Measurements from ENCODE around the gene LYPD8.

Gene LYPD8

GRCh38 chr1:248702714-248703113, 52.8 kb downstream of the LYPD8 start, which contains the start of gene OR14I1:
Gene OR14I1, minus strand, starts transcription at chr1:248702766.
- no peak within 1 kb of the TSS for H3K4me3 ChIP-seq (ENCODE audit: low read depth, low read length)

DNA sequence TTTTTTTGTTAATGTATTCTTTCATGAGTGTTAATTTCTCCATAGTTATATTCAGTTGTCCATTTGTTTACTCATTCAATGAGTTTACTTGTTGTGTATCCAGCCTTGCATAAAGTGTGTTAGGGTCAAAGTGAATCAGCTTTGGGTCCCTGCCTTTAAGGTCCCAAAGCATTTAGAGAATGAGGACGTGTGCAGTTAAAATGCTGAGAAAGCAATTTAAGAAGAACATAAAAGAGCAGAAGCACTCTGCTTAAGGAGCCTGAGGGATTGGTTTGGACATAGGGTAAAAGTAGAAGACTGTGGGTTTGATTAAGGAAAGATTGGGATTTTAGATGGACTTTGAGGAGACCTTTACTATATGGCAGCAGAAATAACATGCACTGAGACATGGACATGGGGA, 56.5 kb downstream of the LYPD8 start:
- H3K4me3 ChIP-seq (ENCODE audit: low read depth, low read length): no peak overlapping the region

DNA sequence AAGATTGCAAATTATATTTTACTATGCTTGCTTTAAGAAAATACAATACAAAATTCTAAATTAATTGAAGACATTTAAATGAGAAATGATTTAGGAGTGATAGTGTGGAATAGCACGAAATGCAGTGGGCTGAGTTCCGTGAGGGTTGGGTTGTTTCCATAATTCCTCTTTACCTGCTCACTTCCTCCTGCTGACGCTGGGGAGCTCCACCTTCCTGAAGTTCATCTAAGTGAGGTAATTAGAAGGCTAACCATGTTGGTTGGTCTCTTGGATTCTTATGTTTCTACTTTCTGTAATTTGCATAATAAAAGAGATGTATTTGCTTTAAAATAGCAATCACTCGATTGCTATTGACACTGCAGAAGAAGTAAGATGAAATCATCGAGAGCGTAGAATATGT, 57.7 kb downstream of the LYPD8 start:
- no peak overlapping the region for H3K4me3 ChIP-seq (ENCODE audit: low read depth, low read length)

DNA sequence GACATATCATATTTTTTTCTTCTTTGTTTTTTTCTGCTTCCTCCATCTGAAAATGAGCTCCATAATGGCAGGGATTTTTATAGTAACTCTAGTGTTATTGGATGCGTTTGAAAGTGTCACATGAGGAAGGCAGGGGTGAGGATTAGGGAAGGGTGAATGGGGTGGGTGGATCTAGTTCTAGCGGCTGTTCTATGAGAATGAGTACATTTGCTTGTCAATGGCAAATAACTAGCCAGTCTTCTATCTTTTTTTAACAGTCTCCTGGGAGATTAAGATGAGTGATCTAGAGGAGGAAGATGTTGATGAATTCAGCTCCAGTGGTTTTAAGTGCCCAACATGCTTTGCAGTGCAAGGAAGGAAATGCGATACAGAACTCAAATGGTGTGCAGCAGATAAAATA, 58.8 kb downstream of the LYPD8 start:
- H3K4me3 ChIP-seq (ENCODE audit: low read depth, low read length): no peak overlapping the region

DNA sequence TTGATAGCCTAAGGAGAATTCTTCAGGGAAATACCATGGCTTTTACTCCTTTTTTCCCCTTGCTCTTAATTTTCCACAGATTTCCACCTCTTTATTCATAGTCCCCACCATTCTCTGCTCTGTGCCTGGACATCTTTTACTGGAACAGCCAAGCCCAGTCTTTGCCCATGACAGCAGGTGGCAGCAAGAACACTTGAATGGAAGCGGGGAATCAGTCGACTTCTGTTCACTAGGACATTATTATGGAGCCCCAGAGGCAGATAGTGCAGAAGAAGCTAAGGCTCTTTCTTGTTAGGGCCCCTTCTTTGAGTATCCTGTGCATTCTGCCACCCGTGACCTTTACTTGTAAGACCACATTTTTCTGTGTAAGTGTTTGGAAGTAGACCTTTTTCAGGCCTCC, 59.3 kb downstream of the LYPD8 start:
- no peak overlapping the region for H3K4me3 ChIP-seq (ENCODE audit: low read depth, low read length)

- H3K4me3 ChIP-seq (ENCODE audit: low read depth, low read length): no peak overlapping the region
Measured at GRCh38 chr1:248695451-248696132, 60.0 kb downstream of the LYPD8 start.

- no peak overlapping the region for H3K4me3 ChIP-seq (ENCODE audit: low read depth, low read length)
Measured at GRCh38 chr1:248691567-248692155, 63.9 kb downstream of the LYPD8 start.
